GM19395 (cell line): ENCODE measurements around the gene ADGRV1.

ENCODE experiments used
- ATAC-seq: cut with Tn5 transposase; IDR thresholded peaks from one replicate; pipeline ENCODE4 v1.9.1; 2021; ENCODE audit warnings: mild to moderate bottlenecking, moderate library complexity; ENCODE audit not compliant: unreplicated experiment

Gene ADGRV1

DNA sequence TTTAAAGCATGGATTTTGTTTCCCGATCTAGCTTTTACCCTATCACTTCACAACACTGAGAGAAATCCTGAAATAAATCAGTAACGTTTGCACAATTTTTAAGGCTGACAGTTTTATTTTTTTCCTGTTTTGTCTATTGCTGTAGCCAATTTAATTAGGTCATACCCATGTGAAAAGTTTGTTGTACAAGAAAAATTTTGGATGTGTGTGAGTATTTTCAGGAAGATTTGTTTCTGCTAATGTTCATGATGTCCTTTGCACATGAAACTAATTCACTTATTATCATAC, 586.7 kb downstream of the ADGRV1 start:
- ATAC-seq: no peak

DNA sequence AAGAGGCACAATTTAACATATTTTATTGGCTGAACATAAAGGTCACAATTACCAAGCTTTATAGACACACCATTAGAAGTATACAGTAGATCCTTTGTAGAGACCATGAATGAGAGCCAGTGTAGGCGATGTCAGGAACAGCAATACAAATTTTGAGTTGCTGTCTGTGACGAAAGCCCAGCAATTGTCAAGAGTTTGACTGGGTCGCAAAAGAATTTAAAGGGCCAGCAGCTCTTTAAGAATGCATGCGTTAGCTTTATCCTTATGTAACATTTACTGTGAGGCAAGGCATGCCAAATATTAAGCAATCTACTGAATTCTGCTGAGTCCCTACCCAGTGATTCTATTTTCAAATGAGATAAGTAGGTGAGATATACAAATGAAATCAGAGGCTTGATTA, 587.6 kb downstream of the ADGRV1 start:
- ATAC-seq: no peak

DNA sequence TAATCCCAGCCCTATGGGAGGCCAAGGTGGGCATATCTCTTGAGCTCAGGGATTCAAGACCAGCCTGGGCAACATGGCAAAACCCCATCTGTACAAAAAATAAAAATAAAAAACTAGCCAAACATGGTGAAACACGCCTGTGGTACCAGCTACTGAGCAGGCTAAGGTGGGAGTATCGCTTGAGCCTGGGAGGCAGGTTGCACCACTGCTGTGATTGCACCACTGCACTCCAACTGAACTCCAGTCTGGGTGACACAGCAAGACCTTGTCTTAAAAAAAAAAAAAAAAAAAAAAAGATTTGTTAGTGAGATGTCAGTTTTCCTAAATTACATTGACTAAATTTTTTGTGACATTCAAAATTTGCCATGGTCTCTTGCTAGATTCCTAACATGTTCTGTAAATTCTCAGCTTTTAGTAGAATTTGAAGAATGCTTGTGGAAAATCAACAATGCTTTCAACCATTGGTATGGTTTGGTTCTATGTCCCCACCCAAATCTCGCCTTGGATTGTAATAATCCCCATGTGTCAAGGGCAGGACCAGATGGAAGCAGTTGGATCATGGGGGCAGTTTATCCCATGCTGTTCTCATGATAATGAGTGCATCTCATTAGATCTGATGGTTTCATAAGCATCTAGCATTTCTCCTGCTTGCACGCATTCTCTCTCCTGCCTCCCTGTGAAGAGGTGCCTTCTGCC, 588.5 kb downstream of the ADGRV1 start:
- no peak for ATAC-seq

DNA sequence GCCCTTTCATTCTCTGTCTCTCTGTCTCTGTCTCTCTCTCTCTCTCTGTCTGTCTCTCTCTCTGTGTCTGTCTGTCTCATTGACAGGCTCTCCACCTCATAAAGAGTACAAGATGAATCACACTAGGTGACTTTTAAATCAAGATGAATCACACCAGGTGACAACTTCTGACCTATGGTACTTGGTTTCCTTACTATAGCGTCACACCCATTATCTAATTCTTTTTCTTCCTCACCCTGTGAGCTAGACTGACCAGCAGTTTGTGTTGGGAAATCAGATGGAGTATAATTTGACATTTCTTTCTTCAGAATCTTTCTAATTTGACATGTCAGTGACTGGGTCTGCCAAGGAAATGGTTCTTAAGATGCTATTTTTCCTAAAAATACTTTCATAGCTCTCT, 591.6 kb downstream of the ADGRV1 start:
- ATAC-seq: no peak

DNA sequence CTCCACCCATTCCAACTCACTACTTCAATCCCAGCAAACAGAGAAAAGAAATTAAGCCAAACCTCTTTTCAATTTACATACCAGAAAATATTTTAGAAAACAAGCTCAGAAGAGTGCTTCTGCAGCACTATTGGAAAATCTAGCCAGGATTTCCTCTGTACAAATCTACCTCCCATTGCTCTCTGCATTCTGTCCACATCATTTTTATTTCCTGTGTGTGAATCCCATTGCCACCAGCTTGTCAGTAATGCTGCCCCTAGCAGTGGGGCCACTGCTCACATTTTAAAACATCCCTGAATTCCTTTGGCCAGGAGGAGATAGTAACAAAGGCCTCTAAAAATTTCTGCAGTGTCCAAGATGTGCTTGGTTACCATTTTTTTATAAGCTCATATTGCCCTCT, 592.0 kb downstream of the ADGRV1 start:
- ATAC-seq: no peak

DNA sequence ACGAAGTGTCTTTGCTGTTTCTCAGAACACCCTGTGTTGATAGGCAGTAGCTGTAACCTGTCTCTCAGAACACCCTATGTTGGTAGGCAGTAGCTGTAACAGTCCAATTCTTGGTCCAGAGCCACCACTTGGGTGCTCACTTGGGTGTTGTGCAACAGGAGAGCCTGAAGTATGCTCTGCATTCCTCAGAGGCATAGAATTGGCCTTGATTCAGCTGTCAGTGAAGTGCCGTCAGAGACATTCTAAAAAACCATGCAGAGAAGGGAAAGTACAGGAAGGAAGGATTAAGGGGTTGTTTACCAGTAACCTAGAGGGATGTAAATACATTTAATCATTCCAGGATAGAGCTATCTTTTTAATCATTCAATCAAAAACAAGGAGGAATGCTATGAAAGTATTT, 593.4 kb downstream of the ADGRV1 start:
- ATAC-seq: no peak

DNA sequence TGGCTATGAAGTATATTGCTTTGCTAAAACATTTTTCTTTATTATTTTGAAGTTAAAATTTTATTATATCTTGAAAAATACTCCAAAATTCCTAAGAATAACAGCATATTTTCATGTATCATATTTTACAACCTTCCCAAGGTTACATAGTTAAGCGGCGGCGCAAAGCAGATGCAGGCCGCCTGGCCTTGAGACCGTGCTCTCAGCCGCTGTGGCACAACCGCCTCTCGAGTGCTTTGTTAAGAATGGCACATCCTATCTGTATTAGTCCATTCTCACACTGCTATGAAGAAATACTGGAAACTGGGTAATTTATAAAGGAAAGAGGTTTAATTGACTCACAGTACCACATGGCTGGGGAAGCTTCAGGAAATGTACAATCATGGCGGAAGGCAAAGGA, 595.7 kb downstream of the ADGRV1 start:
- no peak for ATAC-seq

DNA sequence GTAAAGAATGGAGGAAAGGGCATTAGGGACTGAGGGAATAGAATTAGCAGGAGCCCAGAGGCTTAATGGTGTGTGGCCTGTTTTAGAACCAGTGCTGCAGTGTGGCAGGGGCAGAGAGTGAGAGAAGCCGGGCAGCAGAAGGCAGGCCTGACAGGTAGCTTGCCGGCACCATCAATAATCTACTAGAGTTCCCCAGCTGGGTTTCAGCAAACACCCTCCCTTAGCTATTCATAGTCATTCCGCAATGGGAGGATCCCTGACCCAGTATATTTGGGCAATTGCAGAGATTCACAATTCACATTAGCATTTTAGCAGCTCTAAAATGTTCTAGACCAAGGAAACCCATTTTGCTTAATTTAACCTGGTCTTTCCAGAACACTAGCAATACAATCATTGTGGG, 596.7 kb downstream of the ADGRV1 start:
- ATAC-seq: no peak

DNA sequence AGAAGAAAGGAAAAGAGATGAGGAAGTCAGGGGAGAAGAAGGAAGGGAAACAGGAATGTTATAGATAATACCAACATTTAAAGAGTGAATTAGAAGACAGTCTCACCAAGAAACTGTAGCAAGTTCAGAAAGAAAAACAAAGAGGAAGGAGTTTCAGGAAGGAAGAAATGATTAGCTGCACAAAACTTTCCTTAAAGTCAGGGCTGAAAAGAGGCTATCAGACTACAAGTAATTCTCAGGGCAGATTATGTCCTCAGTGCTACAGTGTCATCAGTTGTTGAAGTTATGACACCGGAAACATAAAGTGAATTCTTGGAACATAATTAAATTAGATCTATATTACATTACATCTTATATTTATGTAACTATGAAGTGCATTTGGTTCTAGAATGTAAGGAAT, 597.6 kb downstream of the ADGRV1 start:
- ATAC-seq: no peak

DNA sequence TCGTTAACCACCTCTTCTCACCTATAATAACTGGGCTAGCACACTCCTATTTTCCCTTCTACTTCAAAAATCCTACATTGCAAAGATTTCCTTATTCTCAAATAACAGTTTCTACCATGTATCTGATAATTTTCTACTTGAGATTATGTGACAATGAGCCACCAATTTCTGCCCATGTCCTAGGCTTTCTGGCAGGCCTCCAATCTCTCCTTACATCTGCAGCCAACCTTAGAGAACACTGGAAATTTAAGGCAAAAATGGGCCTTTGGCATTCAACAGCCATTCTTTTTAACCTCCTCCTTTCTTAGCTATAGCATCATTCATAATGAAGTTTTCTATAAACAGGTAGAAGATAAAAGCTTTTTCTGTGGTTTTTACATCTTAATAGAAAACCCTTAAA, 599.4 kb downstream of the ADGRV1 start:
- ATAC-seq: no peak

DNA sequence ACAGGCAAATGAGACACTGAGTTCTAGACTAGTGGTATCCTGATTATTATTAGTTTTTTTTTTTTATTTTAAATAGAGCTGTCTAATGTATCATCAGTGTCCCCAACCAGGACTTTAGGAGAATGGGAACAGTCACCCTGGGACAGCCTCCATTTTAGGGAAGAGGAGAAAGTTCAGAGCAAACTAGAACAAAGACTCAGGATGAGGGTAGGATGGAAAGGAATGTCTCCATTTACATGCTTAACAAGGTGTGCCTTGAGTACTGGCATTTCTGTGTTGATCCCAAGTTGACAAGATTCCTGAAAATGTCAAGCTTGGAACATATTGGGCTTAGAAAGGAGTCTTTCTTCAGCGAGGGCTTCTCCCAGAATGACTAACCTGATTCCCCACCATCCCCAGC, 601.0 kb downstream of the ADGRV1 start:
- no peak for ATAC-seq

DNA sequence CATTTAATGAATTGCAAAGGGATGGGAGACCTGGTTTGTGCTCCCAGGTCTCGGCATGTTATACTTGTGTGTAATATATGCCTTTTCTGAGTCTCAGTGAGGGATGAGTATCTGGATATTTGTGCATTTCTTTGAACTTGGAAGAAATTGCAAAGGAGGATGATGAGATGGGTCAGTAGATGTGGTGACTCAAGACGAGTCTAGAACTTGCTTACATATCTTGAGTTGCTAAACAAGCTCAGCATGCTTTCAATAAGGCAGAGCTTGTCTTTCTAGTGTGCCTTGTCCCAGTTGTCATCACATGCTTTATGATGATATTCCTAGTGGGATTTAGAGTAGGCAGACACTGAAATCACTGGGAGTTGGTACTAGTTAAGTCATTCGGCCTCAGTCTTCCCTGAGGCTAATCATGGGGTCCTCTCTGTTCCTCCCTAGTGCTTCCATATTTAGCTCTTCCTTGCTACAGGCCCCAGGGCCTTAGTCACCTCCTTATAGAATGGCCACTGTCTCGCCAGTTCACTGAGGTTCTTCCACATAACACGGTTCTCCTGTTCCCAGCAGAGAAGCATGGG, 602.2 kb downstream of the ADGRV1 start:
- ATAC-seq: no peak

DNA sequence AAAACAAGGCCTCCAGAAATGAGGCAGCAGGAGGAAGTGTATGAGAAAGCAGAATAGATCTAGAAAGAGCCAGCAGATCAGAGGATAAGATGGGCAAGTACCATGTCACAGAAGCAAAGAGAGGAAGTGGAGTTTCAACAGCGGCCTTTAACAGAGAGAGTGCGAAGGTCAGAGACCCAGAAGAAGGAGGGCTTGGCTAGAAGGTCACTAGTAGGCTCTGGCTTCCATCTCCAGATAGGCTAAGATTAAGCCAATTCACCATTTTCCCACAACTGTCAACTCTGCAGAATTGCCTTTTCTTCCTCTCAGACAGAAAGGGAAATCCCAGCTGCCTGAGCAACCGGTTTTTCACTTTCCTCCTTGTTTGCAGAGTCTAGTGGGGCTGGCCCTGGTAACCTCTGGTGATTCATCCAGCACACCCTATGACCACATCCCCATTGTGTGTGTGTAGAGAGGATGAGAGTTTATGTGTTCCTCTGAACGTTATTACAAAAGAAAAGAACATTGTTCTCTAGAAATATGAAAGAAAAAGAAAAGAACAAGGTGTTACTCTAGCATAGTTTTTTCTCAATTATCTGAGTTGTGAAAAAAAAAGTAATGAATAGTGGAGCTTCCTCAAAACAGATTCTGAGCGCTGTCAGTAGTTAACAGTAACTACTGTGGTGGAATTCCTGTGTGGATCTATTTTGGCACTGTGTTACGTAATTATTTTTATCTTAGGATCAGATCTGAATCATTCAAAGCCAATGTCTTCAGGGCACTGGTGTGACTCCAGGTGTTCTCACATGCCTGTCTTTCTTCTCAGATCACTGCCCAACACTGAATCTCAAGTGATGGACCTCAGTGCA, 604.2 kb downstream of the ADGRV1 start:
- peak; percentile 99 for ATAC-seq

DNA sequence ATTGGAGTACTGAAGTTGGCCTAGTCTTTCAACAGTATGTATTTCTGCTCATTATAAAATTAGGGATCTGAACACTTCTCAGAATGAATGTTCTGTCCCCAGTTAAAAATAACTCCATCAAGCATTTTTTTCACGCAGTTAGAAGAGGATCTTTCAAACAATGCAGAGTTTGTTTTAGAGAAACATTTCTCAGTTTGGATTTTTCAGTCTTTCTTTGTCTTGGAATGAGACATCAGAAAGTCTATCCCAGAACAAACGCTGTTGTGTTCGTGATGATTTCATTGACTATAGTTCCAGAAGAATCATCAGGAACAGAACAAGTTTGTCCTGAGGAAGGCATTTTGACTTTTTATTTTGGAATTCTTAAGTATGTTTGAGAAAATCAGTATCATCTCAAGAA, 605.8 kb downstream of the ADGRV1 start:
- no peak for ATAC-seq

DNA sequence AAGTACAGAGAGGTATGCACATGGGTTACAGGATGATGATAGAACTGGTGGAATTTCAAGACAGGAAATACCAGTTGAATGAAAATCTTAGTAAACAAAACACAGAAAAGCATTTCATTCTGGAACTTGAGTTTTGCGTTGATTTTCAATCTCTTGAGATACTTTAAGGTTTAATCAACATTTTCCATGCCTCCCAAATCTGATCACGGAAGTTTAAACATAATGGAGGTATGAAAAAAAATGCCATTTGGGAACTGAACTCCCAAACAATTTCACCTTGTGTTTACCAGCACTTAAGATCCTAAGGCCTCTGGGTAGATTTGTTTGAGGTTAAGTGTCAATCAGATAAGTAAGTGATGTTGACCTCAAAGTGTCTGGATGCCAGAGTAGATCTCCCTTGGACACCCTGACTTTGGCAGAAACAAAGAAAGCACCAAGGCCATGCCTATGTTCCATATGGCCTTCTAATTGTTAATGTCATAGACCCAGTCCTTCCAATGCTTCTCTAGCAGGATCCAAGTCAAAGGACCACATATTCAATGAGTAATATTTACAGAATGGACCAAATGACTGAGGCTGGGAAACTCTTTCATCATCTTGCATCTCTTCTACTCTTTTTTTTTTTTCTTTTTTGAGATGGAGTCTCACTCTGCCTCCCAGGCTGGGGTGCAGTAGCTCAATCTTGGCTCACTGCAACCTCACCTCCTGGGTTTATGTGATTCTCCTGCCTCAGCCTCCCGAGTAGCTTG, 607.6 kb downstream of the ADGRV1 start:
- ATAC-seq: no peak

DNA sequence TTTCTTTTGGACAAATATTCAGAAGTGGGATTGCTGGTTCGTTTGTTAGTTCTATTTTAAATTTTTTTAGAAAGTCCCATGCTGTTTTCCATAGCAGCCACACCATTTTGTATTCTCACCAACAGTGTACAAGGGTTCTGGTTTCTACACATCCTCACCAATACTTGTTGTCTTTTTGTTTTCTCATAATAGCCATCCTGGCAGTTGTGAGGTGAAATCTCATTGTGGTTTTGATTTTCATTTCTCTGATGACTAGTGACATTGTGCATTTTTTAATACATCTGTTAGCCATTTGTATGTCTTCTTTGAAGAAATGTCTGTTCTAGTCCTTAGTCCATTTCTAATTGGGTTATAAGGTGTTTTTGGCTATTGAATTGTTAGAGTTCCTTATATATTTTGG, 610.3 kb downstream of the ADGRV1 start:
- ATAC-seq: no peak

DNA sequence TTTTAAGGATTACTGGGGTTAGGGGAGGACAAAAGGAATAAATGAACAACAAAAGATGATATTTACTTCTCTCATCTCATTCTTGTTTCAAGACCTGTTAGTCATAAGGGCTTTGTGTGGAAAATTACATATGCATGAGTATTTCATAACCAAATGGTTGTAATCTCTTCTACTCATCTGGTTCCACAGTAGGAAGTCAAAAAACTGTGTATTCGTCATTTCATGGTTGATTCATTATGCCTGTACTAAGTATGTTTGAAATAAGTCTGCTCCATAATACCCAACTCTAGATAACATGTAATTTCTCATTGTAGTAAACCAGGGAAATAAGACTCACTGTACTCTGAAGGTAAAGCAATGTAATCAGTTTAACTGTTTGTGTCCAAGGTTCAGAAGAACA, 611.7 kb downstream of the ADGRV1 start:
- ATAC-seq: no peak

DNA sequence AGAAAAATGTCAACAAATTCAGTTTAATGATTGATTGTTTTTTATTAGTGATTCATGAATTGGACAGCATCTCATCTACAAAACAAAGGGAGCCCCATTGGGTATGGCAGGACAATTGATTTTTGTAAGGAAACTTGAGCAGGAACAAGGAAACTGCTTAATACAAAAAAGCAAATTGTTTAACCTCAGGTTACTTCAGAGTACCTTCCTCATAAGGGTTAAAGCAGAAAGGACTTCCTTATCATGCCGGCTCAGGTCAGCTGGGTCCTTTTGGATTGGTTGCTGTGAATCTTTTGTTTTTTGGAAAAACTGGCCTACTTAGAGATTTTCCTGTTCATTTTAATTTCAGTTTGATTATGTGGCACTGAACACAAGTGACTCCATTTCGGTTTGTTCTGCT, 612.7 kb downstream of the ADGRV1 start:
- ATAC-seq: no peak

DNA sequence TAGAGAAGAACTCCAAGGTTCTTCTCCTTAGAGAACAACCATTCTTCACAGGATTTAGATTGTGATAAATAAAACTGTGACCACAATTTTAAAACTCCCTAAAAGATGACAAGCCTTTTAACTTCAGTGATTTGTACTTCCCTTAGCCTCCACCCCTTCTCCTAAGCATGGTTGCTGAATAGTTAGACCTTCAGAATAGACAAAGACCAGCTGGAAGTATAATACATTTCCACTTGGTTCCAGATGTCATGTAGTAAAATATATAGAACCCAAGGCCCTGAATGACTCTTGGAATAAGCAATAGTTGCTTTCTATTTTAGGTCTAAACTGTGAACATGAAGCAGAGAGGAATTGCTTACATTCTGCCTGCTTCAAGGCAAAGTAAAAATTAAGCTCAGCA, 615.8 kb downstream of the ADGRV1 start:
- no peak for ATAC-seq

DNA sequence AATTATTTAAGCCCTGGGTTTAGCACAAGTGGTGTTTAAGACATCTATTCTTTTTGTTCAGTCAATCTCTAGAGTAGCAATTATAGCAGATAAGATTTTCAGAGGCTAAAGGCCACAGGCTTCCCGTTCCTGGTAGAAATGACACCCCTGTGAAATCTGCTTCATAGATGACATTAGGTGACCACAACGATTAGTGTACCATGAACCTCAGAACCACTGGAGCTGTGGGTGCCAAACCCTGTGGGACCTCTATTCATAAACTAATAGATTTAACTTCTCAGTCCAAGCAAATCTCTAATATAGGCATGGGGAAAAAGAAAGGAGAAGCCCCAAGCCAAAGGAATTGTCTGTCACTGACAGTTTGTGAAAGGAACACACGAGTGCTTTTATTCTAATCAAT, 617.1 kb downstream of the ADGRV1 start:
- ATAC-seq: no peak

DNA sequence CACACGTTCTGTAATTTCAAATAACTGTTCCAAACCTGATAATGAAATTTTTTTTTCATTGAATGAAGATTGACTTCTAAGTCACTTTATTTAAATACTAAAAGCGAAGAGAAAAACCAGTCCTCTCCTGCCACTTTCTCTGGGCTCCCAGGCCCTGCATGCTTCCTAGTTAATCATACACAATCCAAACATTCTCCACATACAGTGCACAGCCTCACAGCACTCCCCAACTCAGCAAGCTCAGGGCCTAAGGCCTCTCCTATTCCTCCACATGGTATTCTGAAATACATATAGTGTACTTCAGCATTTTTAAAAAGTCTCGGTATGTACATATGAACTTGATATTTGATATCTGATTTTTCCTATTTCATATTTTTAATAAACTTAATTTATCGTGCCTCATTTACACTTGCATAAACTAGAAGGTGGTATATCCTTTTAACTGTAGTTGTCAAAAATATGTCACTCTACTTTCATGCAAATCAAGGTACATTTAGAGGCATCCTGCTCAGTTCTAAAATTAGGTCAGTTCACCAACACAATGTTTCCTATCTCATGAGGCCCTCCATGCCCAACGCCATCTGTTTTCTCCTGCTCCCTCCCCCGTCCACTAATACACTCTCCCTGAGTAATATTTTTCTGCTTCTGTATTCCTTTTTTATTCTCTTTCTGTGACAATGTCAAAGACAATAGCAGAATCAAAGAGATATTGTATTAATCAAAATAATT, 617.9 kb downstream of the ADGRV1 start:
- ATAC-seq: no peak
